ENCODE results near the gene HBQ1.
"Not testable (repeated sequence)": the region's sequence is repeated elsewhere in the genome, so short reads cannot be mapped to it uniquely, and the experiment has no call there.

The HBQ1 gene

GRCh38 chr16:180101-180675 is at the start of gene HBQ1:
TSS of gene HBQ1 (plus strand) at chr16:180459. CDS start at chr16:180487, 28 bp downstream.
- peak; percentile 38 for DNase-seq

- DNase-seq: no peak
These were observed 49.6 kb upstream of the HBQ1 start for GRCh38 chr16:130533-131173.

GRCh38 chr16:132120-132519 is 48.1 kb upstream of the HBQ1 start:
- no peak for DNase-seq

GRCh38 chr16:133716-134115 is 46.5 kb upstream of the HBQ1 start:
- DNase-seq: no peak

- DNase-seq: peak; percentile 15
These were observed 42.2 kb upstream of the HBQ1 start for GRCh38 chr16:138049-138417.

GRCh38 chr16:140175-140857 is 39.9 kb upstream of the HBQ1 start:
- no peak for DNase-seq

- DNase-seq: no peak
These were observed 37.8 kb upstream of the HBQ1 start for GRCh38 chr16:142405-142967.

GRCh38 chr16:143047-143446 is 37.2 kb upstream of the HBQ1 start:
- no peak for DNase-seq

- no peak for DNase-seq
These were observed 36.8 kb upstream of the HBQ1 start for GRCh38 chr16:143456-143855.

GRCh38 chr16:144797-145252 is 35.4 kb upstream of the HBQ1 start:
- DNase-seq: no peak

- no peak for DNase-seq
These were observed 33.6 kb upstream of the HBQ1 start for GRCh38 chr16:146646-147045.

GRCh38 chr16:149024-149660 is 31.1 kb upstream of the HBQ1 start:
- DNase-seq: peak; percentile 17

- no peak for DNase-seq
These were observed 27.8 kb upstream of the HBQ1 start, which contains the start of gene HBZ for GRCh38 chr16:152141-153128. TSS of gene HBZ (plus strand) at chr16:152644. CDS start at chr16:152910, 266 bp downstream.

- not testable (repeated sequence) for DNase-seq
These were observed 27.1 kb upstream of the HBQ1 start for GRCh38 chr16:153129-153521.

- not testable (repeated sequence) for DNase-seq
These were observed 26.6 kb upstream of the HBQ1 start for GRCh38 chr16:153550-154216.

GRCh38 chr16:154217-155030 is 25.8 kb upstream of the HBQ1 start:
- DNase-seq: no peak

- no peak for DNase-seq
These were observed 25.2 kb upstream of the HBQ1 start for GRCh38 chr16:155031-155398.

GRCh38 chr16:159136-159849 is 21.0 kb upstream of the HBQ1 start:
- DNase-seq: no peak

GRCh38 chr16:160242-160641 is 20.0 kb upstream of the HBQ1 start:
- DNase-seq: not testable (repeated sequence)

GRCh38 chr16:160691-161190 is 19.5 kb upstream of the HBQ1 start:
- no peak for DNase-seq

Data from fibroblast of skin of right biceps (primary cell).